Nucleus accumbens (tissue), 56 donors: ENCODE measurements around the gene LAIR1.
"Not testable (repeated sequence)": the region's sequence is repeated elsewhere in the genome, so short reads cannot be mapped to it uniquely, and the experiment has no call there.

Source experiments
- DNase-seq, 56 donors: peaks; one replicate each; lab custom pipeline; 2025; lab: John Stamatoyannopoulos, UW

The LAIR1 gene

DNA sequence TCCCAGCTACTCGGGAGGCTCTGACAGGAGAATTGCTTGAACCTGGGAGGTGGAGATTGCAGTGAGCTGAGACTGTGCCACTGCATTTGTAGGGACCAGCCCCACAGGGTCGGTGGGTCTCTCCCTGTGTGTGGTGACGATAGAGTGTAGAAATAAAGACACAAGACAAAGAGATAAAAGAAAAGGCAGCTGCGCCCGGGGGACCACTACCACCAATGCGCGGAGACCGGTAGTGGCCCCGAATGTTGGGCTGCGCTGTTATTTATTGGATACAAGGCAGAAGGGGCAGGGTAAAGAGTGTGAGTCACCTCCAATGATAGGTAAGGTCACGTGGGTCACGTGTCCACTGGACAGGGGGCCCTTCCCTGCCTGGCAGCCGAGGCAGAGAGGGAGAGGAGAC is 42.4 kb downstream of the LAIR1 start:
- not testable (repeated sequence) for DNase-seq

DNA sequence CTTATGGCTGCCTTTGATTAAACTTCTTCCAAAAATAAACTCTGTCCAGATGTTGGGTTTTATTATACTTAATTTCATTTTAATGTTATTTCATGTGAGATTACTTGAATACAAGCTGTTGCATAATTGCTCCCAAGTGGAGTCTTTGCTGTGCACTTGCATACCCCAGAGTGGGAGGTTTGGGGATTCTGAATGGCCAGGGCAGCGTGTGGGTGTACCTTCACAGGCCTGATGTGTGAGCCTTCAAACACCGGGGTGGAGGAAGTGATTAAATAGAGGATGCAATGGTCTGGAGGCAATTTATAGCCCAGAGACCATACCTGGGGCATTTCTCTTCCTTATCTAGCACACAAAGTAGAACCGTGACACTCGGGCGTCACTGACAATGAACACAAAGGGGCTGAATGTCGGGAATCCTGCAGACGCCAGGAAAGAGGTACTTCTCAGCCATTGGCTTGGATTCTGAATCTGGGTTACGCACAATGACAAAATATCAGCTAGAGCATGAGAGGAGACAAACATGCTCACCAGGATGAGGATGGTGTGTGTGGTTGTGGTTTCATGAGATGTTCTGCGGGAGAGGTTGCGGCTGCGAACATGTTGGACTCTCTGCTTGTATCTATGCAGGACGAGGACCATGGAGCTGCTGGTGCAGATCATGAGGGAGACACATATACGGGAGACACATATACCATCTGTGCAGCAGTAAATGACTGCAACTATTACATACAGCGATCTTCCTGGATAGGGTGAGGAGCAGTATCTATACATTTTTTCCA is 44.6 kb downstream of the LAIR1 start:
- DNase-seq: no peak

DNA sequence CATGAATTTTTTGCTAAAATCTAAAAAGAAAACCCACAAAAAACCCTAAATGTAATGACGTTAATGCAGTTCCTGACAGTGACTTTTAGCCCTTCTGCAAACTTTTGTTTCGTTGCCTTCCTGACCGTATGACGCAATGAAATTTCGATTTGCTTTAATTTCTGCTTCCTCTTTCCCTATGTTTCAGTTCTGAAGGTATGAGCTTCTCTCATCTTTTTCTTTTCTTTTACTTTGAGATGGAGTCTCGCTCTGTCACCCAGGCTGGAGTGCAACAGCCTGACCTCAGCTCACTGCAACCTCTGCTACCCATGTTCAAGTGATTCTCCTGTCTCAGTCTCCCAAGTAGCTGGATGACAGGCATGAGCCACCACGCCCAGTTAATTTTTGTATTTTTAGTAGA is 45.7 kb downstream of the LAIR1 start:
- no peak for DNase-seq

DNA sequence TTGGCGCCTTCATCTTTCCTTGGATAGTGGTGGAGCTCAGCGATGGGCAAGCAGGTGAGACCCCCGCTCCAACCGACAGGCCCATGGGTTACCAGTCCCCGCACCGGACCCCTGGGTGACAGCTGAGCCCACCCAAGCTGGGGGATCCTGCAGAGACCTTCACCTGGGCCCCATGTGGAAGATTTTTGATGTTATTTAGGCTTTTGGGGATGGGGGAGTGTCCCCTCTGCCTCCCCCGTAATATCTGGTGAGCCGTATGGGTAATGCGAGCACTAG is 46.8 kb downstream of the LAIR1 start:
- no peak for DNase-seq

DNA sequence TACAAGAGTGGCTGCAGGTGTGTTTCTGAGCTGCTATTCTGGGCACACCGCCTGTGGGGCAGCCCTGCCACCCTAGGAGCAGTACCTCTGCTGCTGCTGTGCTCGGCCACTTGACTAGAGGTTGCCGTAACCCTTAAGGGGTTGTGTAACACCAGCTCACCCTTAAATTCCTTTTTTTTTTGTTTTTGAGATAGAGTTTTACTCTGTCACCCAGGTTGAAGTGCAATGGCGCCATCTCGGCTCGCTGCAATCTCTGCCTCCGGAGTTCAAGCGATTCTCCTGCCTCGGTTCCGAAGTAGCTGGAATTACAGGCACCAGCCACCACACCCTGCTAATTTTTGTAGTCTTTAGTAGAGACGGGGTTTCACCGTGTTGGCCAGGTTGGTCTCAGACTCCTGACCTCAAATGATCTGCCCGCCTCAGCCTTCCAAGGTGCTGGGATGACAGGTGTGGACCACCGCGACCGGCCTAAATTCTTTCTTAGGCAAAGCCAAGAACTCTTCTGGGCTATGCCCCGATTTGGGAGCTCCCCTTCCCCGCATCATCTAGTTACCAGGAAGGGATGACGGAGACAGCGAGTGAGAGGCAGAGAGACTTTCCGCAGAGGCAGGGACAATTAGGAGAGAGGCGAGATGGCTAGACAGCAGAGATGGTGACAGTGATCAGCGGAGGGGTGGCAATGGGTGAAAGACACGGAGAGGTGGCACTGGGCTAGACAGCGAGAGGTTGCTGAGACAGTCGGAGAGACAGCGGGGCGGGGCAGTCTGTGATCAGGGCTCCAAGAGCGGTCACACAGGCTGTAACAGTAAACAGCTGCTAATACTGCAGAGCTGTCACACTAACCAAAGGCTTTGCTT is 47.4 kb downstream of the LAIR1 start:
- DNase-seq: no peak

DNA sequence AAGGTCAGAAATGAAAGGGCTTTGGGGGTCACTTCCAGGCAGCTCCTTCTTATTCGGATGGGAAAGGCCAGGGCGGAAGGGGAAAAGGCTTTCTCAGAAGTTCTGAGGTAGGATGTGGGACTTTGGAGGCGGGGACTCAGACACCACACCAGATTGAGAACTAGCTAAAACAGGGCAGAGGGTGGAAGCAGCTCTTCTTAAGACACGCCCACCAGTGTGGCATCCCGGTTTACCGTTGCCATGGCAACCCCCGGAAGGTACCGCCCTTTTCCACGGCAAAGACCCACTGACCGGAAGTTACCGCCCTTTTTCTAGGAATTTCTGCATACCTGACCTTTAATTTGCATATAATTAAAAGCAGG is 48.0 kb downstream of the LAIR1 start:
- DNase-seq: no peak

DNA sequence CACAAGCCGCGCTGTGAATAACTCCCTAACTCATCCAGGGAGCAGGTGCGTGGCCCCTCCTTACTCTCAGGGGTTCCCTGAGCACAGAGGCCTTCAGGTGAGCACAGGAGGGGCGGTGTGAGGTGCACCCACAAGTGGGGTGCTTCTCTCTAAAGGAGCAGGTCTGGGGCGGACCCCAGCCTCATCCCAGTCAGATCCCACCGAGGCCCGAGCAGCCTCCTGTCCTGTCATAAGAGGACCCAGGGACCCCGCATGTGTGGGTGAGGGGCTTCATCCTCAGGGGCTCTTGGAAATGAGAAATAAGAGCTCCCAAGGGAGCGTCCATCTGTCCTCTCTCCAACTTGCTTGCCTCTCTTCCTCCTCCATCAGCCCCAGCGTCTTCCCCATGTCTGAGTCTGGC is 48.8 kb downstream of the LAIR1 start:
- no peak for DNase-seq

DNA sequence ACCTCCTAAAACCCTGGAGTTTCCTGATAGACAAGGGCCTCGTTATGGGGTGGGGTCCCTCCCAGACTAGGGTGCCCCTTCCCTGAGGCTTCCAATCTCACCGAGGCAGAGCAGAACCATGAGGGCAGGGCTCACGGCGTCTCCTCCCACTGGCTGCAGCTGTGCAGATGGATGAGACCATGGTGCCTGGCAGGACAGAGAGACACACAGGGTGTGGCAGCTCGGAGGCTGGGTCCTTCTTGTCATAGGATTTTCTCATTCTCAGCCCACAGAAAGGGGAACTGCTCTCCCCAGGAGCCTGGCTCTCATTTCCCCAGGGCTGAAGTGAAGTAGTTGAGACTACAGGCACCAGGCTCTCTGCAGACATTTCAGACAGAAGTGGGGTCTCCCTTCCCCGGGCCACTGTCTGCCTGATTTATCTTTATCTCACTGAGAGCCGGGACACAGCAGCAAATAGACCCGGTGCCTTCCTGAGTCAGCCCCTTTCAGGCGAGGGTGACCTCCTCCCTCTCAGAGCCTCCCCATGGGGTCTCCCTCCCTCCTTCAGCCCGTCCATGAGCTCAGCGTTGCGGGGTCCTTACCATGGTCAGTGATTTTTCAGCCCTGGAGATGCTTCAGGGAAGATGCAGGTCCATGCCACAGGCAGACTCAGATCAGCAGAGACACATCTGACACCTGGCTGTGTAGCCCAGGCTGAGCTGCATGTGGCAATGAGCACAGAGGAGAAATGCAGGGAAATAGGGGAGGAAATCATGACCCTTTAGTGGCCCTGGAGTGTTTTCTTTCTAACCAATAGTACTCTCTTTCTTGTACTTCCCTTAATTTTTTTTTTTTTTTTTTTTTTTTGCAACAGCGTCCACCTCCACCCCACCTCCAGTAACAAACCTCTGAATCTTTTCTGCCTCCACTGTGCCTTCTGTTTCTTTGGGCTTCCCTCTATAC is 52.0 kb downstream of the LAIR1 start, which contains the start of gene LILRA5:
LILRA5 (minus strand) TSS at position 731 of the 942 bp plus-strand sequence; CDS start at position 584, 147 bp downstream.
- no peak for DNase-seq

DNA sequence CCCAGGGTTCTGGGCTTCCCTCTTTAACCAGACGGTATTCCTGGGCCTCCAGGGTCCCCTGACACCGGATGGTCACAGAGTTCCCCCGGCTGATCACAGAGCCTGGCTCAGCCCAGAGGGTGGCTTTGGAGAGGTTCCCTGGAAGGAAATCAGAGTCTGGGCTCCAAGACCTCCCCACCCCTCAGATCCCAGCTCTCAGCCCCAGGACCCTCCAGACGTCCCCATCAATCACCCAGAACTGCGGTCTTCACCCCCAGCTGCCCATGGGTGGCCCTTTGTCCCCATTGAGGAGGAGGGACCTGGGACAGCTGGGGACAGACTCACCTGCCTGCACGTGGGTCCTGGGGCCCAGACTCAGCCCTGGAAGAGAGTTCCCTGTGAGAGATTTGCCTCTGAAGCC is 52.7 kb downstream of the LAIR1 start:
- DNase-seq: no peak

DNA sequence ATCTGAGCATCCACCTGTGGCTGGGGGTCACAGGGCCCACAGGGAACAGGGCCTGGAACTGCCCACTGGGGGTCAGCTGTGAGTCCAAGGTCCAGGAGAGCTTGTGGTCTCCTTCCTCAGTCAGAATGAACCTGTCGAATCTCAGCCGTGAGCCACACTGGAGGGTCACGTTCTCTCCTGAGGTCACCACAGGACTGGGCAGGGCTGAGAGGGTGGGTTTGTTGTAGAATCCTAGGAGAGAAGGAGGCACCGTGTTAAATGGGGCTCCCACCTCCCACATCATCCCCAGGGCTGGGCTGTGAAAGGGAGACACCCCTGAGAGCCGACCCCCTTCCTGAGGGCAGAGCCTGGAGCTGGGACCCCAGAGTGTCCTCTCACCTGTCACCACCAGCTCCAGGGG is 53.2 kb downstream of the LAIR1 start:
- DNase-seq: no peak

DNA sequence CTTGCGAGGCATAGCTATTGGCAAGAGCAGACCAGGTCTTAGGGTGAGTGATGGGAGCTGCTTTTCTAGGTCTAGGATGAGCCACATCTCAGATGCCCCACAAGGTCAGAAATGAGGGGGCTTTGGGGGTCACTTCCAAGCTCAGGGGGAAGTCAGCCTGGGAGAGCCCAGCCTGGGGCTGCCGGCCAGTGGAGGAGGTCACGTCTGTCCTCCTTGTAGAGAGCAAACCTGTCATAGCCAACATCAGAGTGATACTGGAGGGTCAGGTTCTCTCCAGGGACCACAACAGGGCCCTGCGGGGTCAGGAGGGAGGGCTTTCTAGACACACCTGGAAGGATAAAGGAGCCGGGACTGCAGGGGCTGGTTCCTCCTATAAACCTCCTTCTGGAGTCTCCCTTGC is 54.2 kb downstream of the LAIR1 start:
- DNase-seq: no peak

DNA sequence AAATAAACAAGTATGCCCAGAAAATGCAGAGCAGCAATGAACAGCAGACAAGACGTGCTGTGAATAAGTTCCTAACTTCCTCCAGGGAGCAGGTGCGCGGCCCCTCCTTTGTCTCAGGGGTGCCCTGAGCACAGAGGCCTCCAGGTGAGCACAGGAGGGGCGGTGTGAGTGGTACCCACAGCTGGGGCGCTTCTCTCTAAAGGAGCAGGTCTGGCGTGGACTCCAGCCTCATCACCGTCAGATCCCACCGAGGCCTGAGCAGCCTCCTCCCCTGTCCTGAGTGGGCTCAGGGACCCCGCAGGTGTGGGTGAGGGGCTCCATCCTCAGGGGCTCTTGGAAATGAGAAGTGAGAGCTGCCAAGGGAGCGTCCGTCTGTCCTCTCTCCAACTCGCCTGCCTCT is 54.9 kb downstream of the LAIR1 start:
- no peak for DNase-seq

DNA sequence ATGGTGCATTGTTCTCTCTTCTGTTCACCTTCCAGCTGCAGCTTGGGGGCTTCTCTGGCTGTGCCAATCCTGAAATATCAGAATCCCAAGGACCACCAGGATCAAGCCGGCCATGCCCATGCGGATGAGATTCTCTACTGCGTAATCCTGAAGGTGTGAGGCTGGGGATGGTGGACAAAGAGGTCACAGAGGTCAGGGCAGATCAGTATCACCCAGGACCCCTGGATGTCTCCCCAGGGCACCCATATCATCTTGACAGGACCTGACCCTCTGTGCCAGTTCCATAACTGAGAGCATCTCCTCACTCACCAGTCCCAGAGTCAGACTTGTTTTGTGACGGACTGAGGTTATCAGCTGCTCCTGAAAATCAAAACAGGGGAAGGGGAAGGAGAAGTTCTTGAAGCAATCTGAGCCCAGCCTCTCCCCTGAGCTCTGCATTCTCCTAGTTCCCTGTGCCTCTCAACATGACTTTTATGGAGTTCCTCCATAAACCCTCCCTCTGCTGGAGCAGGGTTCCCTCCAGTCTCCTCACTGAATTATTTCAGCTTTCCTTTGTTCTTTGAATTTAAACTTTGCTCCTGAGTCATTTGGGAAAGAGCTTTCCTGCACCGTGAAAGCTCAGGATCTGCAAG is 57.2 kb downstream of the LAIR1 start:
- DNase-seq: no peak

DNA sequence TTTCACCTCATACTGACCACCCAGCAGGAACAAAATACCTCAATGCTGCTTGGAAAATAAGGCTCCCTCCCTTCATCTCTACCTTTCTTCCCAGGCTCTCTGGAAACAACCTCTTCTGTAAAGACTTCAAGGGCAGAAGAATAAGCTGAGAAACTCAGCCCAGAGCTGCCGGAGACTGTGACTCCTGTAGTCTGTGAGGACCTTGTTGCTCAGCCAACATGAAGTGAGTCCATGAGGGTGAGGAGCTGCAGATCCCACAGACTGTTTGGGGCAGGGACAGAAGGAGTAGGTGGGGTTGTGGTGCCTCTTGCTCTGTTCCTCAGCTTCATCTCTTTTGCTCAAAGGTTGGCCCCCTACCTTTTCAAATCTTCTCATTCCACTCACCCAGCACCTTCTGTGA is 59.6 kb downstream of the LAIR1 start:
- DNase-seq: no peak

DNA sequence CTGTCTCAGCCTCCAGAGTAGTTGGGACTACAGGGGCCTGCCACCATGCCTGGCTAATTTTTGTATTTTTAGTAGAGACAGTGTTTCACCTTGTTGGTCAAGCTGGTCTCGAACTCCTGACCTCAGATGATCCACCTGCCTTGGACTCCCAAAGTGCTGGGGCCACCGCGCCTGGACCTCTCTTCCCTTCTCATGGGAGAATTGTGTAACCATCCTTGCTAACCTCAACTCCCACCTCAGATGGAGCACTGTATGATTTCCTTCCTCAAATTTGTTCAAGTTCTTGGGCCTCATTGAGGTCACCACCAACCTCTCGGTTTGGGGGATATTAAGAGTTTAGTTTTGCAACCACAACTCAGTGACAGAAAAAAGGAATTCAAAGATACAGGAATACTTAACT is 62.5 kb downstream of the LAIR1 start:
- DNase-seq: no peak
